GM21360 (cell line): ENCODE data around the gene URM1.

ENCODE experiments used
- ATAC-seq: cut with Tn5 transposase; IDR thresholded peaks from one replicate; pipeline ENCODE4 v1.9.1; 2021; ENCODE audit warnings: mild to moderate bottlenecking, moderate library complexity; ENCODE audit not compliant: unreplicated experiment

URM1 gene

DNA sequence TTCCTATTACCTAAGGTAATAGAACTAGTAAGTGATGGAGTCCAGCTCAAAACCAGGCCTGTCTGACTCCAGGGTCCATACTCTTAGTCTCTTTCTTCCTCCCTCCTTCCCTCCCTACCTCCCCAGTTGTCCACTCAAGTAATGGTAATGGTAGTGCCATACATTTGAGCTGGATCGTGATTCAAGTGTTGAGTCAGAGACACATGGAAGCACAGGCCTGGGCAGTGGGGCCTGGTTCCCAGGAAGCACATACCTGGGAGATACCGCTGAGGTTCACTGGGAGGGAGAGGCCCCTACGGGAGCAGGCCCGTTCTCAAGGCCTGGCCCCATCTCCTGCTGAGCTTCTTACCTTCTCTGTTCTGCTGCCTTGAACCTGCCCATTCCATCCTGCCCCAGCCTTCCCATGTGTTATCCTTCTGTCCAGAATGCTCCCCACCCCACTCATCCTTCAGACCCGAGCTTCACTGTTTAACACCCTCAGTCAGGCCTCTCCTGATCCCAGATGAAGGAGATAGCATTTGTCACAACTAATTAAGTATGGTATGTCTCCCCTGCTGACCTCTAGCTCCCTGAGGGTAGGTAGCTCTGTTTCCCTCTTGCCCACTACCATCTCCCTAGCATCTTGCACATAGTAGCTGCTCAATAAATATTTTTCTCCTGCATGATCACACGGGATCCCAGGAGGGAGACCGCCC is 13.8 kb downstream of the URM1 start:
- ATAC-seq: no peak

DNA sequence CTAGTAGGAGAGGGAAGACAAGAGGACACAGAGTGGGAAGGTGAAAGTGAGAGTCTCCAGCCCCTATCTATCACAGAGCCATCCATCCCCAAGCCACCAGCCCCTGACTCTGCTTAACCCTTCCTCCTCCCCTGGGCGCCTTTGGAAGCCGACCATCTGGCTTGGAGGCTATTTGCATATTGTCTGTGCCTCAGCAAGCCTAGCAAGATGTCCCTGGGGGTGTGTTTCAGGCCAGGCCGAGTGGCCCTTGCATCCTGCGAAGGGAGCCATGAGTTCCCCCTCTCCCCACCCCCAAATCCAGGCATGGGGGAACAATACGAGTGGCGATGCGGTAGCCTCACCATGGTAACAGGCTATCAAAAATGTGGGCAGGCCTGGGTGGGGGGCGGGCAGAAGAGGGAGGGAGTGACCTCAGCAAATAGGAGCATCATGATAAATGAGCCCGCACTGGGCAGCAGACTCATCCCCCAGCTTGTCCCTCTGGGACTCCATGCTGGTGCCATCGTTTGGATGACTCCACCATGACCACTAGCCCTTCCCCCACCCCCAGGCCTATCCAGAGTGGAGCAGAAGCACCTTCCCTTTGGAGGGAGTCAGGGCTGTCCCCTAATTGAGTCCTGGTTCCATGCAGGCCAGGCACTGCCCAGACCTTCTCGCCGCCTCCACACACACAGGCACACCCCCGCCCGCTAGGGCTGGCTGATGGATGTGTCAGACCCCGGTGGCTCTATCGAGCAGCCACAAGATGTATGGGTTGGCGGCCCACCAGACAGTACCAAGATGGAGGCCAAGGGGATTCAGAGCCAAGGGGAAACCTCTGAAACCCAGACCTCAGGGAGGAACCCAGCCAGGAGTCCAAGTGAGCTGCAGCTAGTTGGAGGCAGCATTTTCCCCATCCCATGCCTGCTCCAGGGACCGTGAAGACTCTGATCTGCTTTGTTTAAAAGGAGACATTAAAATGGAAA is 14.6 kb downstream of the URM1 start:
- ATAC-seq: no peak

- ATAC-seq: no peak
Observed at GRCh38 chr9:128388150-128388549, 17.0 kb downstream of the URM1 start.

- ATAC-seq: no peak
Observed at GRCh38 chr9:128389395-128390149, 18.4 kb downstream of the URM1 start.

GRCh38 chr9:128390150-128390812 is 19.1 kb downstream of the URM1 start:
- ATAC-seq: no peak

GRCh38 chr9:128390813-128391711 is 19.9 kb downstream of the URM1 start:
- ATAC-seq: no peak

GRCh38 chr9:128391956-128392301 is 20.8 kb downstream of the URM1 start:
- no peak for ATAC-seq

GRCh38 chr9:128392302-128393144 is 21.3 kb downstream of the URM1 start:
- no peak for ATAC-seq

DNA sequence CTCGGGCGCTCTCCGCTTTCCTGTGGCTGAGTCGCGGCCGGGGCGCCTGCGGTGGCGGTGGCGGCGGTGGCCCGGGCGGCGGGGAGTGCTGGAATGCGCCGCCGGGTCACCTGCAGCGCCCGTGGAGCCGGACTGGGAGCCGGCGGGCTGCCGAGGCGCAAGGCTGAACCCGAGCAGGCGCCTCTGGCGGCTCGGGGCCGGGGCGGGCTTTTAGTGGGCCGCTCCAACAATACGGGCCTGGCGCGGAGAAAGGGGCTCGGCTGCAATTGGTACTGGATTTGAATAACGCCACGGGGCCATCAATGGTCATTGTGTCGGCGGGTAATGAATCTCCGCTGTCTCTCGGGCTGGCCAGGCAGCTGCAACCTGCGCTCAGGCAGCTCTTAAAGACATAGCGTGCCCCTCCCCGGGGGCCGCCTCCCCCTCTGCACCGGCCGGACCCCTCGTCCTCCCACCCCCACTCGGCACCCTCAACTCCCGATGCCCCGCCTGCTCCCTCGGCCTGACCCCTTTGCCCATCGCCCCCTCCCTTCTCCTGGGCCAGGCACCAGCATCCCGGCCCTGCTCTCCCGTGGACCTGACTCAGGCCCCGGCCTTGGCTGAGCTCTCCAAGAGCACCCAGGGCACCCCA is 22.1 kb downstream of the URM1 start:
- no peak for ATAC-seq

DNA sequence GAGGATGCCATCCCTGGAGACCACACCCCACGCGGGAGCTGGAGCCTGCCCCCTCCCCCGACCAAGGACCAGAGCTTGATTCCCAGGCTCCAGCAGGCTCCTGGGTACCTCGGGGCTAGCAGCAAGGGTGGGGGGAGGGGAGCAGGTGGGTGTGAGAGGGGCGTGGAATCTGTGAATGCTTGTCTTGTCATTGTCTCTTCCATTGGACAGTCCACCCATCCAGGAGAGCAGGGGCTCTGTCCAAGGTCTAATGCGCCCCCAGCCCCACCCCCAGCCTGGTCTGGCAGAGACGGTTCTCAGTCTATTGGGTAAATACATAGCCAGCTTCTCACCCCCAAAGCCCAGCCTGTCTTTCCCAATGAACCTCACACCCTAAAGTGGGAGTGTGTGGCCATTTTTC is 22.8 kb downstream of the URM1 start:
- no peak for ATAC-seq

DNA sequence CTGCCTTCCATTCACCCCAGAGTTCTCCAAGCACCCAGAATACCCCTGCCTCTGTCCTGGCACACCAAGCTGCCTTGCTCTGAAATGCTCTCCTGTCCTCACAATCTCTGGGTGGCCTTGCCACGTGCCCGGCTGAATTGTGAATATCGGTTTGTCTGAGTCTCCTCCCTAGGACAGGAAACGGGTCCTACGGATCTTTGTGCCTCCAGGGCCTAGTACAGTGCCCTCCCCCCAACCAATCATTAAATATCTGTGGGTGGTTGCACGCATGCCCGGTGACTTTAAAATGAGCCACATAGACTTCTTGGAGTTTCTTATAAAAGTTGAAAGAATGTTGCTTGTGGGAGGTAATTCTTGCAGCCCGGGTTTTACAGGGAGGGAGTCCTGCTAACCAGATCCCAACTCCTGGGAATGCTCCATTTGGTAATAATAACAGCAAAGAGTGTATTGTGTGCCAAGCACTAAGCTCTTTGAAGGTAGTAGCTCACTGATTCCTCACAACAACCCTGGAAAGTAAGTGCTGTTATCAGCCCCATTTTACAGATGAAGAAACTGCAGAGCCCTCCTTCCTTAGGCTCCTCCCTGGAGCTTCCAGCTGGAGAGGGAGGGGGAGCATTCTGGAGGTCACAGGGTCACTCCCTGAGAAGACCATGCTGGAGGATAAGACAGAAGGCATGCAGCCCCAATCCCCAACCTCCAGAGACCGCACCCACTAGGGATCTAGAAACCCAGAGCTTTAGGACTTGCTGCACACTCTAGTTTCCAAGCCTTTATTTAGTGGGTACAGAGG is 23.4 kb downstream of the URM1 start:
- no peak for ATAC-seq

- no peak for ATAC-seq
Observed at GRCh38 chr9:128396970-128397613, 25.9 kb downstream of the URM1 start.

DNA sequence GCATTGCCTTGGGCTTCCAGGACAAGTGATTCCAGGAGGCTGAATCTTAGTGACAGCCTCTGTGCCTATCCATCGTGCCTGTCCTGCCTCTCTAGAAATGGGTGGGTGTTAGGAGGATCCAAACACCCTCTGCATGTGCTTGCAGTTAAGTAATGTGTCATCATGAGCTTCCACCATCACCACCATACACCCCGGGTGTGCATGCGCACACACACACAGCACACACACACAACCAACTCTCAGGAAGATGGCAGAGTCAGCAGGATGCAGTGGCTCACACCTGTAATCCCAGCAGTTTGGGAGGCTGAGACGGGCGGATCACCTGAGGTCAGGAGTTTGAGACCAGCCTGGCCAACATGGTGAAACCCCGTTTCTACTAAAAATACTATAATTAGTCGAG is 26.7 kb downstream of the URM1 start:
- ATAC-seq: no peak

DNA sequence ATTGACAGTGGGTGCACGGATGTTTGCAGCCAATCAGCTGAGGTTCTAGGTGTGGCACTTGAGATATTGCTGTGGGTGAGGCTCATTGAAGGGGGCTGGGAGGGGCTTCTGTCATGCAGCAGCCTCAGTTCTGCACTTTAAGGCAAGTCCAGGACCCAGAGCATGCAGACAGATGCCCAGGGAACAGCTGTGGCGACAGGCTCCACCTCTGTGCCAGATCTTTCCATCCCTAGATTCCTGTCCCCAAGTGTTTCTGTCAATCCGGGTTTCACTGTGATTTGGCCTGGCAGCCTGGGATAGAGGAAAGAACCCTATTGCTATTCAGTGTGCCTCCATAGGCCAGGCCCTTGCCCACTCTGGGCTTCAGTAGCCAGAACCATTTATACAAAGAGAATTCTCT is 28.7 kb downstream of the URM1 start:
- ATAC-seq: no peak

- no peak for ATAC-seq
Observed at GRCh38 chr9:128404560-128404959, 33.4 kb downstream of the URM1 start.

DNA sequence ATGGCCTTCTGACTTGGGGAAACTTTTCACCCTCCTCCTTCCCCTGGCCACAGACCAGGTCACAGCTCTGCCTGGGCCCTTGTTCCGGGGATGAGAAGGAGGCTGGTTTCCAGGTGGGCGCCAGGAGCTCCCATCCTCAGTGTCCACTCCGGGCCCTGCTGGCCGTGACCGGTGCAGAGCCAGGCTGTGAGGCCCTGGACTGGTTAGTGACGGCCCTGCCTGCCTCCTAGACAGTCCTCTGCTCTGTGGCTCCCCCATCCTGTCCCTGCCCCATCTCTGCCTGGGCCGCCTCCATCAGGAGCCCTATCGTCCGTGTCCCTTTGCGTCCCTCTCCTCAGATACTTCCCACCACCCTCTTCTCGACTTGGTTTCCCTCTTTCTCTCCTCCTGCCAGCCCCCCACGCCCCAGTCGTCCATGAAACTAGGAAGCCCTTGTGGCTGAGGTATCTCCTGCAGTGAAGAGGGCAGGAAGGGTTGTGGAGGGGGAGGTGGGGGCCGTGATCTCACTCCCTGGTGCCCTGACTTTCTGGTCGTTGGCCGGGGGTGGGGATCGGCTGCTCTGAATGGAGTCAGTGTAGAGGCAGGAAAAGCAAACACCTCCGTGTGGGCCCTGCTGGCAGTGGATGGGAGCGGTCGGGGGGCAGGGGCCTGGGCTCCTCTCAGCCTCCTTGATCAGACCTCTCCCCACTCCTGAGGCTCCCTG is 34.1 kb downstream of the URM1 start:
- no peak for ATAC-seq

- ATAC-seq: no peak
Observed at GRCh38 chr9:128405780-128406171, 34.6 kb downstream of the URM1 start.
